ENCODE data around the gene MTHFSD.

- TF ChIP-seq CTCF (IDR thresholded peaks at IDR 0.05; ENCODE audit: poor library complexity, severe bottlenecking) (no peak), EP300 (conservative IDR thresholded peaks at IDR 0.05; ENCODE audit: poor library complexity, severe bottlenecking) (no peak), REST (IDR thresholded peaks at IDR 0.05; ENCODE audit: borderline replicate concordance) (no peak), RAD21 (conservative IDR thresholded peaks at IDR 0.05) (no peak), MXI1 (conservative IDR thresholded peaks at IDR 0.05; ENCODE audit: poor library complexity, severe bottlenecking) (no peak), POLR2AphosphoS5 (IDR thresholded peaks at IDR 0.05) (no peak)
These were observed 20.0 kb downstream of the MTHFSD start for GRCh38 chr16:86534779-86535615.
